Common myeloid progenitor, CD34-positive (primary cell): ENCODE results near the gene XYLB.

ENCODE experiments used
- CTCF ChIA-PET: fragments of 350-600 bp; sonication (Branson Sonifier 250); formaldehyde crosslinking; loops from one replicate; lab custom pipeline; 2021; ENCODE audit warnings: antibody characterized with exemption; lab: Charles Lee
- POLR2A ChIA-PET: fragments of 350-600 bp; sonication (Branson Sonifier 250); formaldehyde crosslinking; loops from one replicate; lab custom pipeline; 2021; ENCODE audit warnings: antibody characterized with exemption; lab: Charles Lee
- DNase-seq, 3 donors: peaks; one replicate each; pipeline versions ENCODE4 v3.0.0 to v3.0.0-alpha.2; 2013
- H3K27ac ChIP-seq, 2 experiments: 1 replicate in 1 of 2; 2 replicates in 1 of 2; pipeline ENCODE4 v1.7.0; 2013; ENCODE audit warnings: inconsistent platforms in 2 of 2, low read length in 2 of 2, mild to moderate bottlenecking in 2 of 2, low read depth in 1 of 2, moderate library complexity in 1 of 2; ENCODE audit not compliant: severe bottlenecking in 2 of 2, insufficient read depth in 1 of 2, poor library complexity in 1 of 2
- H3K27me3 ChIP-seq, 5 experiments: replicated peaks in 2 of 5; 1 replicate in 3 of 5; 2 replicates in 2 of 5; pipeline versions ENCODE4 v1.6.1 to v1.7.0; 2013; ENCODE audit warnings: low read length in 4 of 5, mild to moderate bottlenecking in 2 of 5, moderate library complexity in 2 of 5, inconsistent platforms in 1 of 5; ENCODE audit not compliant: insufficient read depth in 5 of 5, control insufficient read depth in 4 of 5
- H3K36me3 ChIP-seq, 4 experiments: 1 replicate in 2 of 4; 2 replicates in 2 of 4; pipeline versions ENCODE4 v1.6.1 to v1.7.0; 2013; ENCODE audit warnings: low read length in 3 of 4, control low read depth in 1 of 4, mild to moderate bottlenecking in 1 of 4; ENCODE audit not compliant: control insufficient read depth in 4 of 4, insufficient read depth in 4 of 4
- H3K4me1 ChIP-seq, 4 experiments: 1 replicate in 3 of 4; 2 replicates in 1 of 4; pipeline versions ENCODE4 v1.6.1 to v1.7.1; 2013; ENCODE audit warnings: low read length in 3 of 4, mild to moderate bottlenecking in 3 of 4, control low read depth in 1 of 4, inconsistent platforms in 1 of 4, moderate library complexity in 1 of 4; ENCODE audit not compliant: control insufficient read depth in 4 of 4, insufficient read depth in 4 of 4; ENCODE audit errors: control extremely low read depth in 1 of 4
- H3K4me3 ChIP-seq, 7 experiments: 1 replicate in 4 of 7; 2 replicates in 3 of 7; pipeline versions ENCODE4 v1.5.1 to v1.7.0; 2013; ENCODE audit warnings: mild to moderate bottlenecking in 7 of 7, low read length in 6 of 7, moderate library complexity in 6 of 7, inconsistent platforms in 2 of 7, low read depth in 2 of 7, control low read depth in 1 of 7; ENCODE audit not compliant: insufficient read depth in 4 of 7, control insufficient read depth in 1 of 7; ENCODE audit errors: extremely low read depth in 1 of 7
- H3K9me3 ChIP-seq, 5 experiments: 1 replicate in 4 of 5; 2 replicates in 1 of 5; pipeline versions ENCODE4 v1.6.1 to v1.7.1; 2013; ENCODE audit warnings: low read length in 4 of 5, mild to moderate bottlenecking in 2 of 5, inconsistent platforms in 1 of 5, low read depth in 1 of 5, moderate library complexity in 1 of 5; ENCODE audit not compliant: control insufficient read depth in 4 of 5, insufficient read depth in 2 of 5; ENCODE audit errors: control extremely low read depth in 1 of 5
- WGBS: methylation state at CpG from one replicate; pipeline ENCODE4 v1.1.5; 2013; ENCODE audit not compliant: insufficient coverage; 5-methylcytosine and 5-hydroxymethylcytosine counted together

Gene XYLB

GRCh38 chr3:38458796-38459498 is 112.4 kb downstream of the XYLB start:
- H3K27ac ChIP-seq: no peak overlapping the region
- WGBS: 86% methylated on average over 11 of the region's 13 CpGs
- no peak for DNase-seq
- H3K4me3 ChIP-seq: no peak overlapping the region
- H3K27me3 ChIP-seq: peaks cover 0 to 17% (median 0%) of the 10 kb centered on the region in 5 experiments
- peaks cover 0 to under 1% (median 0%) of the 10 kb centered on the region in 5 experiments for H3K9me3 ChIP-seq
- H3K36me3 ChIP-seq: no peaks in the 10 kb centered on the region
- CTCF ChIA-PET: interaction anchor here (1.1 to 1.7 kb wide), 2 partner anchors 21 to 98 kb away, joined by 3 to 7 read pairs; no protein-coding TSS in a partner anchor
- POLR2A ChIA-PET: no interaction called here
- peaks cover 0 to 21% (median 19%) of the 10 kb centered on the region in 4 experiments for H3K4me1 ChIP-seq

- Histone ChIP-seq H3K4me1 (peaks cover 0 to 15% (median 14%) of the 10 kb centered on the region in 4 experiments), H3K9me3 (peaks cover 0 to 6% (median 0%) of the 10 kb centered on the region in 5 experiments), H3K36me3 (no peaks in the 10 kb centered on the region), H3K27me3 (peaks cover 0 to 15% (median 0%) of the 10 kb centered on the region in 5 experiments), H3K27ac (no peak overlapping the region), H3K4me3 (no peak overlapping the region)
- 97% methylated on average over 7 of the region's 10 CpGs for WGBS
- ChIA-PET CTCF (no interaction called here), POLR2A (no interaction called here)
- no peak for DNase-seq
Observed at GRCh38 chr3:38459499-38460048, 113.0 kb downstream of the XYLB start.

GRCh38 chr3:38460377-38461270 is 114.0 kb downstream of the XYLB start:
- DNase-seq: no peak
- Histone ChIP-seq H3K4me1 (peaks cover 0 to 5% (median 5%) of the 10 kb centered on the region in 4 experiments), H3K4me3 (no peak overlapping the region), H3K27ac (no peak overlapping the region), H3K9me3 (peaks cover 0 to 7% (median 0%) of the 10 kb centered on the region in 5 experiments), H3K36me3 (no peaks in the 10 kb centered on the region), H3K27me3 (peaks cover 0 to 9% (median 0%) of the 10 kb centered on the region in 5 experiments)
- 99% methylated on average over 9 of the region's 12 CpGs for WGBS
- ChIA-PET CTCF (no interaction called here), POLR2A (no interaction called here)
